ENCODE measurements around the gene SCGB3A1. TPM values are rescaled to one million over a fixed set of nuclear protein-coding genes. Genes with fewer than 3 reads are reported as not detected.

The SCGB3A1 gene
- total and polyA plus RNA-seq, 10 donors = 1.7 to 12.1 (median 7.1) TPM; not detected in 1

GRCh38 chr5:180639287-180639686 lies 48.0 kb upstream of the SCGB3A1 start:
- Histone ChIP-seq H3K36me3 (no peaks in the 10 kb centered on the region), H3K27ac (no peak overlapping the region), H3K9me3 (no peaks in the 10 kb centered on the region), H3K4me3 (no peak overlapping the region), H3K27me3 (replicated peaks in 1 of 7) (peaks cover 0 to 4% (median 0%) of the 10 kb centered on the region in 7 donors), H3K4me1 (peaks cover 0 to 43% (median 26%) of the 10 kb centered on the region in 6 donors)
- no peak for DNase-seq
- TF ChIP-seq POLR2A (IDR thresholded peaks at IDR 0.05) (no peak), CTCF (IDR thresholded peaks at IDR 0.05 in 8 of 11, conservative IDR thresholded peaks at IDR 0.05 in 3 of 11) (no peak), POLR2AphosphoS5 (IDR thresholded peaks at IDR 0.05) (no peak)
- WGBS, 5 donors = 60 to 64% (median 63%) methylated on average over 3 of the region's 3 CpGs
- intact Hi-C loops (cut with DNase I; ENCODE audit: low total_unique reads) = no loop called here

- Histone ChIP-seq H3K4me3 (no peak overlapping the region), H3K27ac (no peak overlapping the region), H3K9me3 (no peaks in the 10 kb centered on the region), H3K27me3 (replicated peaks in 1 of 7) (peaks cover 0 to 4% (median 0%) of the 10 kb centered on the region in 7 donors), H3K4me1 (peaks cover 0 to 40% (median 20%) of the 10 kb centered on the region in 6 donors), H3K36me3 (no peaks in the 10 kb centered on the region)
- DNase-seq = peak; percentile 69
- no peak for TF ChIP-seq POLR2AphosphoS5 (IDR thresholded peaks at IDR 0.05)
- TF ChIP-seq POLR2A (IDR thresholded peaks at IDR 0.05) = no peak
- TF ChIP-seq CTCF (IDR thresholded peaks at IDR 0.05 in 8 of 11, conservative IDR thresholded peaks at IDR 0.05 in 3 of 11) = no peak
- intact Hi-C loops (cut with DNase I; ENCODE audit: low total_unique reads) = no loop called here
- 75 to 84% (median 84%) methylated on average over 19 to 20 of the region's 20 CpGs for WGBS, 5 donors
These were observed 46.8 kb upstream of the SCGB3A1 start for GRCh38 chr5:180637962-180638680.

- H3K27ac ChIP-seq = no peak overlapping the region
- H3K4me1 ChIP-seq = peaks cover 0 to 43% (median 23%) of the 10 kb centered on the region in 6 donors
- H3K27me3 ChIP-seq (replicated peaks in 1 of 7) = peaks cover 0 to 14% (median 0%) of the 10 kb centered on the region in 7 donors
- intact Hi-C loops (cut with DNase I; ENCODE audit: low total_unique reads) = no loop called here
- no peaks in the 10 kb centered on the region for H3K9me3 ChIP-seq
- TF ChIP-seq CTCF (IDR thresholded peaks at IDR 0.05 in 8 of 11, conservative IDR thresholded peaks at IDR 0.05 in 3 of 11) (no peak), POLR2A (IDR thresholded peaks at IDR 0.05) (no peak), POLR2AphosphoS5 (IDR thresholded peaks at IDR 0.05) (no peak)
- WGBS, 5 donors = 68 to 83% (median 73%) methylated on average over 18 of the region's 18 CpGs
- no peak overlapping the region for H3K4me3 ChIP-seq
- peak; percentile 54 for DNase-seq
- no peaks in the 10 kb centered on the region for H3K36me3 ChIP-seq
These were observed 45.2 kb upstream of the SCGB3A1 start for GRCh38 chr5:180636403-180637075.

GRCh38 chr5:180636016-180636402 lies 44.7 kb upstream of the SCGB3A1 start:
- Histone ChIP-seq H3K27me3 (replicated peaks in 1 of 7) (peaks cover 0 to 14% (median 0%) of the 10 kb centered on the region in 7 donors), H3K4me3 (no peak overlapping the region), H3K9me3 (no peaks in the 10 kb centered on the region), H3K4me1 (peaks cover 0 to 38% (median 19%) of the 10 kb centered on the region in 6 donors), H3K27ac (no peak overlapping the region), H3K36me3 (no peaks in the 10 kb centered on the region)
- TF ChIP-seq CTCF (IDR thresholded peaks at IDR 0.05 in 8 of 11, conservative IDR thresholded peaks at IDR 0.05 in 3 of 11) = no peak
- no peak for TF ChIP-seq POLR2AphosphoS5 (IDR thresholded peaks at IDR 0.05)
- no peak for TF ChIP-seq POLR2A (IDR thresholded peaks at IDR 0.05)
- intact Hi-C loops (cut with DNase I; ENCODE audit: low total_unique reads) = no loop called here
- DNase-seq = no peak
- WGBS, 5 donors = 77 to 87% (median 83%) methylated on average over 8 of the region's 8 CpGs
